GM21360 (cell line): ENCODE results near the gene IYD.
"Not testable (repeated sequence)": the region's sequence is repeated elsewhere in the genome, so short reads cannot be mapped to it uniquely, and the experiment has no call there.

Experiments used
- ATAC-seq: cut with Tn5 transposase; IDR thresholded peaks from one replicate; pipeline ENCODE4 v1.9.1; 2021; ENCODE audit warnings: mild to moderate bottlenecking, moderate library complexity; ENCODE audit not compliant: unreplicated experiment

Gene IYD

GRCh38 chr6:150349546-150349945 is 19.3 kb upstream of the IYD start:
- ATAC-seq, result no peak

DNA sequence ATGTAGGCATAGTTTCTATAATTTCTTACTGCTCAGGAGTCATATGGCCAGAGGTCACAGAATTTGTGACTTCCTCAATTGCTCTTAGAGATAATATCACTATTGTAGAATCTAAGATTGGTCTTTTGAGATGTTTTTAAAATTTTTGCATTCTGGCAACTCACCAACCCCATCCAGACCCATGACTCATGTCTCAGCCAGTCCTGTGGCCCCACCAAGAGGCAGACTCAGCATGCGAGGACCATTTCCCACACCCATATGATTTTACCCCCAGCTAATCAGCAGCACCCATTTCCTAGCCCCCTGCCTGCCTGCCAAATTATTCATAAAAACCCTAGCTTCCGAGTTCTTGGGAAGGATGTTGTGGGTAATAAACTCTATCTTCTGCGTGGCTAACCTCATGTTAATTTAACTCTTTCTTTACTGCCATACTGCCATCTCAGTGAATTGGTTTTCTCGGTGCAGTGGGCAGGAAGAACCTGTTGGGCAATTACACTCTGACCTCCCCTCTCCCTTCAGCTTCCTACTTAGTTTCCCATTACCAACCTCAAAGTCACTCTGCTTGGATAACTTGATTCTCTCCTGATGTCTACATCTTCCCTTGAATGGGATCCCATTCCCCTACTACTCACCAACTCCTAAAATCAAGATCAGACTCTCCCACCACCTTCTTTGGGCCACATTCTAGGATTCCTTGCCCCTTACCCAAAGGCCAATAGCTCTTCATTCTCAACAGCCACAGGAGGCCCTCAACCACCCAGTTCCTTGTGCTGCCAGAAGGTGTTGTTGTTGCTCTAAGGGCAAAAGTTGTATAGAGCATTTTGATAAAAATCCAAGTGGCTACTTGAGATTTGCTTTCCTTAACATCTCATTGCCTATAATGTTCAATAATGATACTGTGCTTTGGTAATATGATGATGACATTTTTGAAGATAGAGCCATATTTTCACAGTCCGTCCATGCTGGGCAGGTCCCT is 16.2 kb upstream of the IYD start:
- no peak for ATAC-seq

GRCh38 chr6:150353445-150353844 is 15.4 kb upstream of the IYD start:
- ATAC-seq, result no peak

DNA sequence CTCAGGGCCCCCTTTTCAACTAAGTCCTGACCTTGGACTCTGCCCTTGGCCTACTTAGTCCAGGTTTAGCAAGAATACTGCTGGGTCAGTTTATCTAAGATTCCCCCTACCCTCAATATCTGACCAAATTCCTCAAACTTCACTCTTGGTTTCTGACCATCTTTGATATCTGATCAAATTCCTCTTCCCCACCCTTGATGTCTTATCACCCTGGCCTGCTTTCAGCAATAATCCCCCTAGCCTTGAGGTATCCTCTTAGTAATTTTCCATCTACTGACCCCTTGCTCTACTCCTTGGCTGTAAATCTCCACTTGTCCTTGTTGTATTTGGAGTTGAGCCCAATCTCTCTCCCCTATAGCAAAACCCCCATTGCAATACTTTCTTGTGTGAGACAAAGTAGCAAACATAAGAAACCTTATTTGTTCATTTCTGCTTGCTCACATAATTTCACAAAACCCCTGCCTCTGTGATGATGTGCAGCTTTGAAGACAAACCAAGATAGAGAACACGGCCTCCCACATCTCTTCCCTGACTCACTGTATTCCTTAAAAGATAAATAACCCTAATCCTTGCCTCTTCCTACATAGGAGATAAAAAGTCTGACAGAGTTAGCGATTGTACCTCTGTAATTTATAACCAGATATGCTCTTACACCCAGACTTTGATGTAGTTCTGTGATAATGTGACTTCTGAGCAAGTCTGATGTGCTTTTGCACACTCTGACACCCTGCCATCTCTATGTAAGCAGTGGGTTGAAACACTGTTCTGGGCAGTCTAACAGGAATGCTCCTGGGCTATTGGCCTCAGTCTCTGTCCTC is 13.8 kb upstream of the IYD start:
- ATAC-seq, result no peak

GRCh38 chr6:150355932-150356331 is 12.9 kb upstream of the IYD start:
- ATAC-seq, result no peak

- no peak for ATAC-seq
These were observed 6.9 kb upstream of the IYD start for GRCh38 chr6:150361876-150362275.

GRCh38 chr6:150363733-150364132 is 5.1 kb upstream of the IYD start:
- no peak for ATAC-seq

DNA sequence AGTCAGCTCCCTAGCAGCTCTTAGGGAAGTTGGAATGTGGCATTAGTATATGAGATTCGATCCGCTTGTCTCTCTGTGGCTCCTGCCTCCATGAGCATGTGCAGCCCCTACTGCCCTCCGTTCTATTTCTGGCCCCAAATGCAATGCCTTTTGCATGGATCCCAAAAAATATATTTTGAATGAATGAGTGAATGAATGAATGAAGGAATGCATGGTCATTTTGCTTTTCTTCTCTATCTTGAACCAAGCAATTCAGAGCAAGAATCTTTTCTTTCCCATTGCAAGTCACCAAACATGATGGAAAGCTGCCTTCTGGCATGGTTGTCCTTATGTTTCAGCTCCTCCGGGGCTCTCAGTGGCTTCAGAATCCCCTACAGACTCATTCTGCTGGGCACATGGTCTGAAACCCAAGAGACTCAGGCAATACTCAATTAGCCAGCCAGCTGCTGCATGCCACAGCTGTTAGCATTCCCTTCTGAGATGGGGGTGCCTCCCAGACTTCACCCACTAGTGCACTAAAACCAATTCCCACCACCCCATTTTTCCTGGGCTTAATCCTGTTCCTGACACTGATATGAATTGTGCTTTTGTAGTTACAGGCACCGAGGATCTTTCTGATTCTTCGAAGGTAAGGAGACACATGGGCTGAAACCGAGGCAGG is 2.6 kb upstream of the IYD start:
- ATAC-seq, result no peak

GRCh38 chr6:150369408-150369807 is 596 bp downstream of the IYD start:
- ATAC-seq, result no peak

DNA sequence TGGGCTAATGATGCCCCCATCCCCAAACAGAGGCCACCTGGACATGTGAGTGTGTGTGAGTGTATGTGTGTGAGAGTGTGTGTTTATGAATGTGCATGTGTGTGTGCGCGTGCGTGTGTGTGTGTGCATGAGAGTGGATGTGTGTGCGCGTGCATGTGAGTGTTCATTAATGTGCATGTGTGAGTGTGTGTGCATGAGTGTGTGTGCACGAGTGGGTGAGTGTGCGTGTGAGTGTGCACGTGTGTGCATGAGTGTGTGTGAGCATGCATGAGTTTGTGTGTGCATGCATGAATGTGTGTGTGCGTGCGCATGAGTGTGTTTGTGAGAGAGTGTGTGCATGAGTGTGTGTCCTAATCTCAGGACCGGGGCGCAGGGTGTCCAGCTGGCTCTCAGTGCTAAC is 1.3 kb downstream of the IYD start:
- no peak for ATAC-seq

- ATAC-seq, result no peak
These were observed 2.5 kb downstream of the IYD start for GRCh38 chr6:150371356-150371755.

- ATAC-seq, result no peak
These were observed 3.2 kb downstream of the IYD start for GRCh38 chr6:150372051-150372450.

DNA sequence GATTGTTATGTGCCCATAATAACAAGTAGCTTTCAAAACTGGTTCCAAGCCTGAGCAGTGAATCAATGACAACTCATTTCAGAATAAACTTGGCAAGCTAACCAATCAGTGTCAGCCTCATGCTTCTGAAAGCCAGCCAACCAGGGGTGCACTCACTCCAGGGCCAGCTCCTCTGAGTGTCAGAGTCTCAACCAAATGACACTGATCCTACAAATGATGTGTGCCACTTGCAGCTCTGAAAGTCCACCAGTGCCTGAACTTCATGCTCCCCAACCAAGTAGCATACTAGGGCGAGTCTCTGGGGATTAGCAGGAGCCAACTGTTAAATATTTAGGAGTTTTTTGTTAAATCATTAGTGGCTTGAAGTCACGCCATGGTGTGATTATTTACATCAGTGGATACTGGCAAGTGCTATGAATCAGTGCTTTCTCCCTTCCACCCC is 4.5 kb downstream of the IYD start:
- no peak for ATAC-seq

DNA sequence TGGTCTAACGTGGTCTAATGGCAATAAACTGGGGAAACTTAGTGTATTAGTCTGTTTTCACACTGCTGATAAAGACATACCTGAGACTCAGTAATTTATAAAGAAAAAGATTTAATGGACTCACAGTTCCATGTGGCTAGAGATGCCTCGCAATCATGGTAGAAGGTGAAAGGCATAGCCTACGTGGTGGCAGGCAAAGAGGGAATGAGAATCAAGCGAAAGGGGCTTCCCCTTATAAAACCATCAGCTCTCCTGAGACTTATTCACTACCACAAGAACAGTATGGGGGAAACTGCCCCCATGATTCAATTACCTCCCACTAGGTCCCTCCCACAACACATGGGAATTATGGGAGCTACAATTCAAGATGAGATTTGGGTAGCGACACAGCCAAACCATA is 5.5 kb downstream of the IYD start:
- ATAC-seq, result not testable (repeated sequence)

- ATAC-seq, result no peak
These were observed 8.5 kb downstream of the IYD start for GRCh38 chr6:150377211-150377781.

DNA sequence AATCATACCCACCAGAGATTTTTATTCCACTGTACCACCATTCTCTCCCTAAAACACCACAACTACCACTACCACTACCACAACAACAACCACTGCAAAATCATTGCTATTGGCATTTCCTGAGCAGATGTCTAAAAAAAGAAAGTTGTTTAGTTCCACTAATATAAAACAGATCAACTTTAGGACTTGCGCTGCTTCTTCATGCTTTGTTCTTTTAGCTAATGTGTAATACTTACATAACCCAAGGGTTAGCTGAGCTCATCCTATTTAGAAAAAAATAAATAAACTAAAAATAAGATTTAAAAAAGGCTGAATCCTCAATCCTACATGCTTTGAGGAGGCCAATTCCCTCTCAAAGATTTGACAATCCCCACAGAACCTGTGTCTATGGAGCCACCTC is 11.4 kb downstream of the IYD start:
- no peak for ATAC-seq

GRCh38 chr6:150382171-150382570 is 13.4 kb downstream of the IYD start:
- no peak for ATAC-seq

GRCh38 chr6:150391414-150391813 is 22.6 kb downstream of the IYD start:
- ATAC-seq, result no peak

DNA sequence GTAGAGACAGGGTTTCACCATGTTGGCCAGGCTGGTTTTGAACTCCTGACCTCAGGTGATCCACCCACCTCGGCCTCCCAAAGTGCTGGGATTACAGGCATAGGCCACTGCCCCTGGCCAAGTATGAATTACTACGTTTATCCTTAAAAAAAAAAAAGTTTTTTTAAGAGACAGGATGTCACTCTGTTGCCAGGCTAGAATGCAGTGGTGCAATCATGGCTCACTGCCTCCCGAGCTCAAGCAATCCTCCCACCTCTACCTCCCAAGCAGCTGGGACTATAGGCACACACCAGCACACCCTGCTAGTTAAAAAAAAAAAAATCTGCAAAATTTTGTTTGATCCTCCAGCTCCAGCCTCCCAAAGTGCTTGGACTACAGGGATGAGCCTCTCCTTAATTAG is 23.1 kb downstream of the IYD start:
- no peak for ATAC-seq

DNA sequence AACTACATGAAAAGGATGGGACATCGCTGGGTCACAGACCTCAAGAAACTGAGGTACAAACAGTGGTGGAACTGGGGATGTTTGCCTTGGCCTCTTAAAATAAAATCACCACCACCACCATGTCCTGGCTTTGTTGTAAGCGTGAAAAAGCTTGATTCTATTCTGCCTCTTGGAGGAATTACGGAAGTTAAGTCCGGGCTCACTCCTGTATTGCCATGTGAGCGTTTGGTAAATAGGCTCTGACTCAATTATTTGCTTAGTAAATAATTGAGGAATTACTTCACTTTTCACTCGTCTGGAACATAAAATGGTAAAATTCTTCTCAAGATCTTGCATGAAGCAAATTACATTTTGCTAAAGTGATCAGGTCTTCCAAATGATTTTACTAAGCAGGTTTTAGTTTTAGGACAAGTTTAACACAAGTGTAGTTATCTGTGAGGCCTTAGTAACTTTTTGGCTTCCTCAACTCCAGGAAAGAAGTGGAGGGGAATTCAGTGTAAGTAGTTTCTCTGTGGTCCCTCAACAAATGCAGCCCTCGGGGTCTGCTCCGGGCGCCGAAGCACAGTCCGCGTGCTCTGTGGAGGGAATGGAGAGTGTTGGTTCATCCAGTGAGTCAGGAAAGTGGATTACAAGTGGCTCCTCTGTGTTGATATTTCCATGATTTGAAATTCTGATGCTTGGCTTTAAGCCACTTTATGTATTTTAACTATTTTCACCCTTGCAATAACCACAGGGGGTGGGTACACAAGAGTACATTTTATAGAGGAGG is 23.8 kb downstream of the IYD start:
- ATAC-seq, result no peak
